Left ventricle myocardium superior (tissue), 1 donor: ENCODE results near the gene TFPI. TPM values are rescaled to one million over a fixed set of nuclear protein-coding genes. Genes with fewer than 3 reads are reported as not detected.
"Not testable (repeated sequence)": the region's sequence is repeated elsewhere in the genome, so short reads cannot be mapped to it uniquely, and the experiment has no call there.

ENCODE experiments used
- ATAC-seq: fragments of 200-7000 bp; cut with Tn5 transposase; one replicate; pipeline ENCODE4 v1.9.1; 2020; ENCODE audit warnings: mild to moderate bottlenecking, moderate library complexity
- DNase-seq: peaks from one replicate; pipeline ENCODE4 v3.0.0-alpha.2; 2020
- intact Hi-C: fragments of 100-400 bp; cut with micrococcal nuclease; formaldehyde crosslinking; loops from one replicate; pipeline ENCODE4 v1.11.0; 2022
- total RNA-seq: library from RNA; stranded (reverse); fragmentation: NEBNext Ultra II Directional; extraction: Animal tissue kit (Norgen Biotek cat#: 25700); gene quantifications from one replicate; pipeline ENCODE4 v1.2.1, GENCODE V29; 2021
- donor health status: DM: no; HTN: yes; CAD: no; lungs with severe emphysema.

The TFPI gene
- total RNA-seq, 1 donor from 2014 or later, result 24.2 TPM

DNA sequence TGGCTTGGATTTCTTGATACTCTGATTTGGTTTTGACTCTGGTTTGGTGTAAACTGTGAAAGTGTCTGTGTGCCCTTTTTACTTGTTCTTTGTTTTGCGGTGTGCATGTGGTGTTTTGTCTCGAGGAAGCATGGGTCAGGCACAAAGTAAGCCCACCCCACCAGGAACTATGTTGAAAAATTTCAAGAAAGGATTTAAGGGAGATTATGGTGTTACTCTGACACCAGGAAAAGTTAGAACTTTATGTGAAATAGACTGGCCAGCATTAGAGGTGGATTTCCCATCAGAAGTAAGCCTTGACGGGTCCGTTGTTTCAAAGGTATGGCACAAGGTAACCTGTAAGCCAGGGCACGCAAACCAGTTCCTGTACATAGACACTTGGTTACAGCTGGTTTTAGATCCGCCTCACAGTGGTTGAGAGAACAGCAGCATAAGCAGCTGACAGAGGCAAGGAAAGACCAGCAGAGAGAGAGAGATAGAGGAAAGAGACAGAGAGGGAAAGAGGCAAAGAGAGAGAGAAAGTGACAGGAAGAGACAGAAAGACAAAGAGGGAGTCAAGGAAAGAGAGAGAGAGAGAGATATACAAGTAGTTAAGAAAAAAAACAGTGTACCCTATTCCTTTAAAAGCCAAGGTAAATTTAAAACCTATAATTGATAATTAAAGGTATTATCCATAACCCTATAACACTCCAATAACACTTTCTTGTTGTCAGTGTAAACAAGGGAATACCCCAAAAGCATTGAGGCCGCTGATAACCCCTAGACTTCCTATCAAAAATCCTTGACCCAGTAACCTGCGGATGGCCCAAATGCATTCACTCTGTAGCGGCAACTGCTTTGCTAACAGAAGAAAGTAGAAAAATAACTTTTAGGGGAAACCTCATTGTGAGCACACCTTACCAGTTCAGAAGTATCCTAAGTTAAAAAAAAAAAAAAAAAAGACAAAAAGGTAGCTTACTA lies 42.6 kb downstream of the TFPI start:
- intact Hi-C loops, result no loop called here
- DNase-seq, result no peak
- ATAC-seq, result no peak

DNA sequence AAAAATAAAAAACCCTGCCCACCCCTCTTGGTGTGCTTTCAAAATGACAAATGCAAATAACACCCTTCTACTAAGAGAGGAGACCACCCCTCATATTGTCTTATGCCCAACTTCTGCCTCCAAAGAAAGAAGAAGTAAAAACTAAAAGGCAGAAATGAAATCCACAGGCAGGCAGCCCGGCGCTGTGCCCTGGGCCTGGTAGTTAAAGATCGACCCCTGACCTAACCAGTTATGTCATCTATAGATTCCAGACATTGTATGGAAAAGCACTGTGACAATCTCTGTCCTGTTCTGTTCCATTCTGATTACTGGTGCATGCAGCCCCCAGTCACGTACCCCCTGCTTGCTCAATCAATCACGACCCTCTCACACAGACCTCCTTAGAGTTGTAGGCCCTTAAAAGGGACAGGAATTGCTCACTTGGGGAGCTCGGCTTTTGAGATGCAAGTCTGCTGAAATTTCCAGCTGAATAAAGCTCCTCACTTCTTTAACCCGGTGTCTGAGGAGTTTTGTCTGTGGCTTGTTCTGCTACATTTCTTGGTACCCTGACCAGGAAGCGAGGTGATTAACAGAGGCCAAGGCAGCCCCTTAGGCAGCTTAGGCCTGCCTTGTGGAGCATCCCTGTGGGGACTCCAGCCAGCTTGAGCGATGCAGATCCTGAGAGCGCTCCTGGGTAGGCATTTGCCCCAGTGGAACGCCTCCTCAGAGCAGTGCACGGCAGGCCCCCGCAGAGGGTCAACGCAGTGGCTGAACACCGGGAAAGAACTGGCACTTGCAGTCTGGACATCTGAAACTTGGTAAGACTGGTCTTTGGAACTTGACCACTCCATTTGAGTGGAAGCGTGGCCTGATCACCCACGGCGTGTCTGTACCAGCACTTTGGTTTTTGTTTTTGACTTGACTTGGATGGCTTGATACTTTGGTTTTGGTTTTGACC lies 43.5 kb downstream of the TFPI start:
- DNase-seq, intact Hi-C loops, ATAC-seq: not testable (repeated sequence)

DNA sequence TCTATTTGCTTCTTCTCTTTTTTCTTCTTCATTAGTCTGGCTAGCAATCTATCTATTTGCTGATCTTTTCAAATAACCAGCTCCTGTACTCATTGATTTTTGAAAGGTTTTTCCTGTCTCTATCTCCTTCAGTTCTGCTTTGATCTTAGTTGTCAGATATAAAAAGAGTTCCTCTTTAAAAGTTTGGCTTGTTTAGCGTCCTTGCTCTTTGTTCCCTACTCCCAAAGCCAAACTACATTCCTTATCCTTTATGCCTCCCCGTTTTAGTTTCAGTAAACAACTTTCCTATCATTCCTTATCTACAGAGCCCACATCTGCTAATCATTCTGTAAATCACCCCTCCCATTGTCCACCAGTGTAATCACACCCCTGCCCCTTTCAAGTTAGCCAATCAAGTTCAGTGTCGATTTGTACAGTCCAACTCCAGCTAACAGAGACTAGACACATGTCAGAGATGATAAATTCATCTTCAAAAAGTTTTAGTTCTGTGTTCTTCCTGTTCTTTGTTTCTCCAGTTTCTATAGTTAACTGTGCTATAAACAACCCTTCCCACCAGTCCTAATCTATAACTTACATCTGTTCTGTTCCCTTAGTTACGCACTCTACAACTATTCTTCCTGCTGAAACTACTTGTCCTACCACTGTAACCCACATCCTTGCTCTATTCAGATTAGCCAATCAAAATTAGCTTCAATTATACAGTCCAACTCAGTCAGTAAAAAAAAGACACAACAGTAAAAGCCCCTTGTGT lies 44.4 kb downstream of the TFPI start:
- DNase-seq, result no peak
- ATAC-seq, result peak; percentile 15
- intact Hi-C loops, result no loop called here

DNA sequence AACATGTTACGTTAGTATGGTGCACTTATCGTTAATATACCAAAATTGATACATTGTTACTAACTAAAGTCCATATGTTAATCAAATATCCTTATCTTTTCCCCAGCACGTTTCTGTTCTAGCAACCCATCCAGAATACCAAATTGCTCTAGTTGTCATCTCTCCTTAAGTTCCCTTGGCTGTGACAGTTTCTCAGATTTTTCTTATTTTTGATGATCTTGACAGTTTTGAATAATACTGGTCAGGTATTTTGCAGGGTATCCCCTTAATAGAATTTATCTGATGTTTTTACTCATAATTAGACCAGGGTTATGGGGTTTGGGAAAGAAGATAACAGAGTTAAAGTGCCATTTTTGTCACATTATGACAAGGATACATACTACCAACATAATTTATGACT lies 47.8 kb downstream of the TFPI start:
- intact Hi-C loops, result no loop called here
- ATAC-seq (no peak), DNase-seq (no peak)

DNA sequence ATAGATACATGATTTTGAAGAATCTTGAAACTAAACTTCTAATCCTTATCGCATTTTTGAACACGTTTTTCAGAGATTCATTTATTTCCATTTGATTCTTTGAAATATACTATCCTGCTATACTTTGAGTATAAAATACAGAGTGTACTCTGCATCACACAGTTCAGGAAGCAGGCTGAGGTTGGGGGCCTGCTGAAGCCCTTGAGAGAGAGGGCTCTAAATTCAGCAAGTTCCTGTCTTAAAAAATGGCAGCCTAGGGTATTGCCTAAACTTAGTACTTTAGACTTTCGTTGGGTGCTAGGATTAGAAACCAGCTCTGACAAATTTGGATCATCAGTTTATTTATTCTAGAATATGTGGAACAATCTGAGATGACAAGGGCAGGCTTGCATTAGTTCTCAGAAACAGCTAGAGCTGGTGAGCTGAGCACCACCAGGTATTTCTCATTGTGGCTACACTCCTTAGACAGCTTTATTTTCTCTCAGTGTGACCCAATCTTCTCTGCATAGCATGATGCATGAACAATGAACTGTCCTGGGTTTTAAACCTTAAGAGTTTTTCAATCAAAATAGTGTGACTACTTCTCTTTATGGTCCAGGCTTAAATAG lies 49.1 kb downstream of the TFPI start:
- no peak for ATAC-seq
- intact Hi-C loops, result no loop called here
- no peak for DNase-seq

DNA sequence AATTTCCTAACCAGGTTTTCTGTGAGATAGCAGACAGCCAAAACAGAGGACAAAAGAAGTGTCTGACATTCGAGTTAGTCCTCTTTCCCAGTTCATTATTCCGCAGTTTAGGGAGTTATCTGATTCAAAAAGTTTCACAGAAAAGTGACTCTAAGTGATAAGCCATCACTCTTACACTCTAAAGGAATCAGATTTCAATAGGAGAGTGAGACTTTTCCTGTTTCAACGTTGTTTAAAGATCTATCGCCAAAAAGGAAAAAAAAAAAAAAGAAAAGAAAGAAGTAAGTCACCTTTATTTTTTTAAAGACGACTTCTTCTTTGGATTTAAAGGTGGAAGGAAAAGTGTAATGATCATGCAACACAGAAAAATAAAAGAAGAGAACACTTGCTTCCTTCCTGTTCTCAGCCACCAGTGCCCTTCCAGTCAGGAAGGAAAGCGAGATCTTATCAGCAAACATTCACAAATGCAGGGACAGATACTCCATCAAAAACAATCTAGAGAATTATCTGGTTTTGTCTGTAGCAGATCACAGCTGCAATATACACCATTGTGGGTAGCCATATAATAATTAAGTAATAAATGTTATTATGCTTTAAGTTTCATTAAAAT lies 49.8 kb downstream of the TFPI start:
- no peak for DNase-seq
- no peak for ATAC-seq
- intact Hi-C loops, result no loop called here

DNA sequence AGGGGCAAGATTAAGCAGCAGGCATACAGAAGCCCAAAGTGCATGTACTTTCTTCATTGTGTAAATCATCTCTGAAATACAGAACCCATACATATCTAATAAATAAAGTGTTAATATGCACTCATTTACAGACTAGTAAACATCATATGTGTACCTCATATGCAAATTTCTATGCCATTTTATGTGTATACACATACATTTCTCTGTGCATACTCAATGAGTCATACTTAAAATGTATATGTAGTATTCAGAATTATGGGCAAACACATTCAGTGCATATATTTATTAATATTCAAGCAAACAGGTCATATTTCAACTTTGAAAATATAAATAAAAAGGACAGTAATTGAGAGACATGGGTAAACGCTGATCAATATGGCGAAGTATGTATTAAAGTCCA lies 50.5 kb downstream of the TFPI start:
- intact Hi-C loops, result no loop called here
- ATAC-seq (no peak), DNase-seq (no peak)

DNA sequence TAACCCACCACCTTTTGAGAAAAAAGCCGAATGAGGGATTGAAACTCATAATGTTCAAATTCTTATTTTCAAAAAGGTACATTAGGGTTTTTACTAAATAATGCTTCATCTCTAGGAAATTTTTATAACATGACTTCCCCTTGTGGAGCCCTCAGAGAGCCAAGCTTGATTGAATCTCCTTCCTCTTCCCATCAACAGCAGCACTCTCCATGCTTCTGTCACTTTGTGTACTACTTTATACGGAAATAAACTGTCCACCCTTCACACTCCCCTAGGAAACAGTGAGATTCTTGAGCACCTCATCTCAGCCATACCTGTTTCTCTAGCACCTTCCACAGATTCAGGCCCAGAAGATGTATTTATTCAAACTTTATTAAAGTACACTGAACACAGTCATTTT lies 51.8 kb downstream of the TFPI start:
- intact Hi-C loops, result no loop called here
- ATAC-seq (no peak), DNase-seq (no peak)

DNA sequence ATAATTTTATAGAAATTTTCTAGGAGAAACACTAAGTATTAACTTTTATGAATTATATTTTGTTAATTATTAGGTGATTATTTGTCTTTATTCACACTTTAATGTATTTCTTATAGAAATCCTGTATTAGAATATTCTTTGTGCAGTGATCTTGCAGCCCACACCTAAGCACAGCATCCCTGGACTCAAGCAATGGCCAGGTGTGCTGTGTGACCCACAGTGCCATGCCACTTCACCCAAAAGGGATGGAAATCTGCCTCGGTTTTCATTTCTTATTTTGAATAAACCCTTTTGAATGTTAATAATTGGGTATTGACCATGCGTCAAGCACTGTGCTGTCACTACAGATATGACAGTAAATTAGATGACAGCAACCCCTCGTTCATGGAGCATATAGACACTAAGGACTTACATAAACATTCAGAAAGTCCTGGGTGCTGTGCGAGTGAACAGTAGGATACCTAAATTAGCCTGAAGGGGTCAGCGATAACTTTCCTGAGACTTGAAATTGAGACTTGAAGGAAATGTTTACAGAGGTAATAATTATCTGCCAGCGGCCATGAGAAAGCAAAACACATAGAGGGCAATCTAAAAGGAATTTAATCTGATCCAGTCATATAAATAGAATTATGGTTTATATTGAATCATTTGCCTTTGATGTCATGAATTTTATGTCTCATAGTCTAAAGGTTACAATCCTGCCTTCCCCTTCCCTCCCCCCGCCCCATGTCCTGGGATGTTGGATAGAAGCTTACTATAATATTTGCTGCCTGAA lies 53.5 kb downstream of the TFPI start:
- DNase-seq, result no peak
- intact Hi-C loops, result loop anchor here (2.0 kb wide), 1 partner anchor 80 kb away; no protein-coding TSS in a partner anchor
- ATAC-seq, result no peak

DNA sequence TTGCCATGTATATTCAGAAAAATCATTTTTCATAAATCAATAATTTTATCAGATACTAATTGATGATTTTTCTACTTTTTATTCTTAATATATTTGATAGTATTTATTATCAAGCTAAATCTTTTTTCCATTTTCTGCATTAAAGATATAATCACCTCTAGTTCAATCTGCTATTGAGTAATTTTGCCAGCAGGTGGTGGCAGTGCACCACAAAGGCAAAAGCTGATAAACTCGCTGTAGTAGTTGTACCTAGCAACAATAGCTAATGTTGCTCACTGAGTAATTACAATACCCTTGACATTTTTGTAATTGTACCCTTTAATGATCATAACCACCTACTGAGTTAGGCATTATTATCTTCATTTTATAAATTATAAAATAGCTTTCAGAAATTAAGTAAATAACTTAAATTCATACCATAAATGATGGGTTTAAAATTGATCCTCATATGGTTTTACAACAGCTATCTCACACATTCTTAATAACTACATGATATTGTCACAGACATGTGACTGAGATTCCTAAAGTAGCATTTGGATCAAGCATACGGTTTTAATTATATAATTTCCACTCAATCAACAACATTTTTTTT lies 54.2 kb downstream of the TFPI start:
- intact Hi-C loops, result loop anchor here (2.0 kb wide), 1 partner anchor 81 kb away; no protein-coding TSS in a partner anchor
- ATAC-seq (peak; percentile 66), DNase-seq (peak; percentile 37)

DNA sequence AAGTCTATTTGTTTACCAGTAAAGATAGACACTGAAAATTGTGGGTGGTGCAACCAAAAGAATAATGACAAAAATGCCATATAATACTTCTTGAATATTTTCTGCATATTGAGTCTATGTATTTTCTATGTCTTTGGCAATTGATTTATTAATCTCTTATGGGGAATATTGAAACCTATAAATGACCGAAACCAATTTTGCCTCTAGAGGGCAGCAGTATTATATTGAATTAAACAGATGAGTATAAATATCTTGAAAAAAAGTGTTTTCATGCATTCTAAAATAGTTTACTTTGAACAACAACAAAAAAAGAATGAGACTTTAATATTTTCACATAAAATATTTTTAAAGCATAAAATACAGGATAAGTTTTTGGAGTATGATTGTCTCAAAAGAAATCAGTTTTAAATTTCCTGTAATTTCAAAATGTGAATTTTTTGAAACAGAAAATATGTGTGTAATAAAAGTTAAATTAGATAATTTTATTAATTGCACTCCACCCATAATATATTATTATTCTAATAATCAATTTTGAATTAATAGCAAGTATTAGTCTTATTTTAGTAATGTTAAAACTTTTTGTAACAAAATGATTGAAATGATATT lies 56.3 kb downstream of the TFPI start:
- intact Hi-C loops, result no loop called here
- DNase-seq (no peak), ATAC-seq (no peak)

DNA sequence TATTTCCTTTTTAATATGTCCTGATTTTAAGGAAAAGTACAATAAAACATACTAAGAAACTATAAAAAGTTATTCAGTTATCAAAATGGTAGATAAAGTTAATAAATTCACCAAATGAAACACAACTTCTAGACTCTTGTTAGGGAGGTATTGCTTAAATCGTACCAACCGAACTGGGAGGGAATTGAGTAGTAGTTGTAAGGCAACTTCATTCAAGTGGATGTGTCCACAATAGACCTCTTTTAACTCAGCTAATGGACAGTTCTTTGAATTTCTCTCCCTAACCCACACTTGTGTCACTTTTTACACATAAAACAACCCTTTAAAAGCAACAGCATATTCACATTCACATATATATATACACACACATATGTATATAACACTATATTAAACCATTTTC lies 57.1 kb downstream of the TFPI start:
- intact Hi-C loops, result no loop called here
- no peak for ATAC-seq
- no peak for DNase-seq

DNA sequence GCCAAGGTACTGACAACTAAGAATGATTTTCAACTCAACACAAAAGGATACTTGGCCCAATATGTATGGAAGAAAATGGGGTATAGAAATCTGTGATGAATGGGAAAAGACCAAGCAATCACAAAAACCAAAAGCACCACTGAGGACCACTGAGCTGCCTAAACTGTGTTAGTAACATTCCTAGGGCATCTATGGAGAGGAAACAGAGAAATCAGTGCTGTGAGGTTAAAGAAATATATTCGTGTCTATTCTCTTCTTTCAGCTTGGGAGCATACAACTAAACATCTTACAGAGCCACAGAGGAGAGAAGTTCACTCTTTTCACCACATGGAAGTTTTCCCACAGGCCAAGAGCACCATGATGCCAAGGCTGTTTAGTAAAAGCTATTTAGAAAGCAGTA lies 58.9 kb downstream of the TFPI start:
- intact Hi-C loops, result no loop called here
- ATAC-seq, result no peak
- no peak for DNase-seq

DNA sequence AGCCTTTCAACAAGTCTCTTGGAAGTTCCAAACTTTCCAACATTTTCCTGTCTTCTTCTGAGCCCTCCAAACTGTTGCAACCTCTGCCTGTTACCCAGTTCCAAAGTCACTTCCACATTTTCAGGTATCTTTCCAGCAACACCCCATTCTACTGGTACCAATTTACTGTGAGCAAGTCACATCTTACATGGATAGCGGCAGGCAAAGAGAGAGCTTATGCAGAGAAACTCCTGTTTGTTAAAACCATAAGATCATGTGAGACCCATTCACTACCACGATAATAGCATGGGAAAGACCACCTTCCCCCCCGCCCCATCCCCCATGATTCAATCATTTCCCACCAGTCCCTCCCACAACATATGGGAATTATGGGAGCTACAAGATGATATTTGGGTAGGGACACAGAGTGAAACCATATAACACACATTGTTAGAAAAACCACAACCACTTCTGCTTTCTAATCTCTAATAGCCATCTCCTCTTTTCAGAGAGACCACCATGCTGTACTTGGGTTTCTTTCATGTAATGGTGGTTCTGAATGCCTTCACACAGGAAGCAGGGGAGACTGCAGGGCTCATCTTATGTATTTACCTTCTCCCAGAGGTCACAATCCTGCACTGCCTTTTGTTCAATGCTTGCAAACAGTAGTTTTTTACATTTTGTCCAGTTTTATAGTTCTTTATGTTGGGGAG lies 60.2 kb downstream of the TFPI start:
- ATAC-seq (no peak), DNase-seq (no peak)
- intact Hi-C loops, result no loop called here

DNA sequence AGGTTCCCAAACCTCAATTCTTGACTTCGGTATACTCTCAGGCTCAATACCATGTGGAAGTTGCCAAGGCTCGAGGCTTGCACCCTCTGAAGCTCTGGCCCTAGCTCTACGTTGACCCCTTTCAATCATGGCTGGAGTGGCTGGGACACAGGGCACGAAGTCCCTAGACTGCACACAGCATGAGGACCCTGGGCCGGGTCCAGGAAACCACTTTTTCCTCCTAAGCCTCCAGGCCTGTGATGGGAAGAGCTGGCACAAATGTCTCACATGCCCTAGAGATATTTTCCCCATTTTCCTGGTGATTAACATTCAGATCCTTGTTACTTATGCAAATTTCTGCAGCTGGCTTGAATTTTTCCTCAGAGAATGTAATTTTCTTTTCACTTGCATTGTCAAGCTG lies 61.1 kb downstream of the TFPI start:
- ATAC-seq, result no peak
- intact Hi-C loops, result no loop called here

DNA sequence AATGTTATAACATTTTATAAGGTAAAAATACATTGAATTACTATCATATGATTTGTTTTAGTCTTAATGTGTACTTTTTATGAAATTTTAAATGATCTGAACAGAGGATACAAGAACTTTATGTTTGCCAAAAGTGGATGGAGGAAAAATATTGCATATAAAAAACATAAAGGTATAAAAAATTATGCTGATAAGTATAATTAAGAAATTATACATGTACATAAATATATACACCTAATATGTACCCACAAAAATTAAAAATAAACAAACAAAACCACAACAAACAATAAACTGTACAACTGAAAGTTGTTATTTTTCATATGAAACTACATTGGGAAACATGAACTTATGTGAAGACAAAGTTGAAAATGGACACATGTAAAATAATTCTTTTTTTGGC lies 68.0 kb downstream of the TFPI start:
- intact Hi-C loops, result no loop called here
- ATAC-seq, result no peak
- DNase-seq, result no peak

More for the DNA sequence above, 61.1 kb downstream of the TFPI start:
- DNase-seq, result no peak
